Upper lobe of right lung (tissue), 1 donor: ENCODE results near the gene RAD50. TPM values are rescaled to one million over a fixed set of nuclear protein-coding genes. Genes with fewer than 3 reads are reported as not detected.

ENCODE experiments used
- ATAC-seq: fragments of 200-7000 bp; cut with Tn5 transposase; one replicate; pipeline ENCODE4 v1.9.1; 2020; ENCODE audit warnings: mild to moderate bottlenecking, moderate library complexity
- DNase-seq: peaks from one replicate; pipeline ENCODE4 v3.0.0-alpha.2; 2020
- H3K27ac ChIP-seq: fragments of 200-600 bp; one replicate; pipeline ENCODE4 v1.8.0; 2022
- H3K27me3 ChIP-seq: fragments of 200-600 bp; one replicate; pipeline ENCODE4 v1.8.0; 2022; ENCODE audit warnings: mild to moderate bottlenecking
- H3K36me3 ChIP-seq: fragments of 200-600 bp; one replicate; pipeline ENCODE4 v1.8.0; 2022
- H3K4me1 ChIP-seq: fragments of 200-600 bp; one replicate; pipeline ENCODE4 v1.8.0; 2022
- H3K4me3 ChIP-seq: fragments of 200-600 bp; one replicate; pipeline ENCODE4 v1.8.0; 2022; ENCODE audit warnings: mild to moderate bottlenecking
- H3K9me3 ChIP-seq: fragments of 200-600 bp; one replicate; pipeline ENCODE4 v1.8.0; 2022
- intact Hi-C: fragments of 100-400 bp; cut with DNase I; formaldehyde crosslinking; loops from one replicate; pipeline ENCODE4 v1.11.0; 2022
- total RNA-seq: library from RNA; stranded (reverse); fragmentation: NEBNext Ultra II Directional; extraction: Animal tissue kit (Norgen Biotek cat#: 25700); gene quantifications from one replicate; pipeline ENCODE4 v1.2.1, GENCODE V29; 2021
- TF ChIP-seq, protein P1 (sequence below): fragments of 200-600 bp; IDR thresholded peaks from one replicate; pipeline ENCODE4 v1.8.0; 2022; ENCODE audit warnings: antibody characterized with exemption
- donor health status: DM: no; HTN: yes; CAD: no; lungs with severe emphysema.

RAD50 gene
- total RNA-seq, 1 donor from 2014 or later: 32.8 TPM

DNA sequence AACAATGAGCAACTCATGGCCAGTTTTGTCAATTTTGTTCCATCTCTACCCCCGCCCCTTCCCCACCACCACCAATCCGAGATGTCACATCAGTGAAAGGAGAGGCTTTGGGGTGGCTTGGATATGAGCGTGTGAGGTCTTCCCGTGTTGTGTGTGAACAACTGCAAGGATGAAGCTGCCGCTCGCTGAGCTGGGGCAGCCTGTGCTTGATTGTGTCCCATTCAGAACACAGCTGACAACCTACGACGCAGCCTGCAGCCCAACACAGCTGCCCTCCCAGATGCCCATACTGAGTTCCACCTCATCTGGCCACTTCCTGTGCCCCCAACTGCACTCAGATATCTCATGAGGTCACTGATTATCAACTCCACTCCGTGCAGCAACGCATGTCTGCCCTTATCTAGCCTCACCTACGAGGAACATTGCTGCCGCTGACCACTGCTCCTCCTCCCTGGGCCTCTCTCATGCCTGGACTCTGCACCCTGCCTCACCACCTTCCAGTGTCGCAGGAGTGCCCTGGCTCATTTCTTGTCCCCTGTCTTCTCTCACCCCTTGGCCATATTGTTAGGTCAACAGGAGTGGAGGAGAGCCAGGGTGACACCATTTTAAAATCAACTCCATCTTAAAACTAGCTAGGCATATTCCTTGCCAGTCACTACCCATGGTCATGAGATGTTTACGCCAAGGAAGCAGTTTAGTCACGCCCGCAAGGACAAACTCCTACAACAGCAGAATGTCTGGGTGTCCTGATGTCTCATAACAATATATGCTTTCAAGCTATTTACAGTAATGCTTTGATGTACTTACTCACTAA is 109.7 kb downstream of the RAD50 start:
- no peak overlapping the region for H3K27ac ChIP-seq
- intact Hi-C loops: no loop called here
- H3K4me1 ChIP-seq: peaks cover 3% of the 10 kb centered on the region
- no peaks in the 10 kb centered on the region for H3K9me3 ChIP-seq
- no peak for ATAC-seq
- no peaks in the 10 kb centered on the region for H3K27me3 ChIP-seq
- H3K36me3 ChIP-seq: no peaks in the 10 kb centered on the region
- DNase-seq: no peak
- H3K4me3 ChIP-seq: no peak overlapping the region
- TF ChIP-seq, protein P1, sequence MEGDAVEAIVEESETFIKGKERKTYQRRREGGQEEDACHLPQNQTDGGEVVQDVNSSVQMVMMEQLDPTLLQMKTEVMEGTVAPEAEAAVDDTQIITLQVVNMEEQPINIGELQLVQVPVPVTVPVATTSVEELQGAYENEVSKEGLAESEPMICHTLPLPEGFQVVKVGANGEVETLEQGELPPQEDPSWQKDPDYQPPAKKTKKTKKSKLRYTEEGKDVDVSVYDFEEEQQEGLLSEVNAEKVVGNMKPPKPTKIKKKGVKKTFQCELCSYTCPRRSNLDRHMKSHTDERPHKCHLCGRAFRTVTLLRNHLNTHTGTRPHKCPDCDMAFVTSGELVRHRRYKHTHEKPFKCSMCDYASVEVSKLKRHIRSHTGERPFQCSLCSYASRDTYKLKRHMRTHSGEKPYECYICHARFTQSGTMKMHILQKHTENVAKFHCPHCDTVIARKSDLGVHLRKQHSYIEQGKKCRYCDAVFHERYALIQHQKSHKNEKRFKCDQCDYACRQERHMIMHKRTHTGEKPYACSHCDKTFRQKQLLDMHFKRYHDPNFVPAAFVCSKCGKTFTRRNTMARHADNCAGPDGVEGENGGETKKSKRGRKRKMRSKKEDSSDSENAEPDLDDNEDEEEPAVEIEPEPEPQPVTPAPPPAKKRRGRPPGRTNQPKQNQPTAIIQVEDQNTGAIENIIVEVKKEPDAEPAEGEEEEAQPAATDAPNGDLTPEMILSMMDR: no peak

DNA sequence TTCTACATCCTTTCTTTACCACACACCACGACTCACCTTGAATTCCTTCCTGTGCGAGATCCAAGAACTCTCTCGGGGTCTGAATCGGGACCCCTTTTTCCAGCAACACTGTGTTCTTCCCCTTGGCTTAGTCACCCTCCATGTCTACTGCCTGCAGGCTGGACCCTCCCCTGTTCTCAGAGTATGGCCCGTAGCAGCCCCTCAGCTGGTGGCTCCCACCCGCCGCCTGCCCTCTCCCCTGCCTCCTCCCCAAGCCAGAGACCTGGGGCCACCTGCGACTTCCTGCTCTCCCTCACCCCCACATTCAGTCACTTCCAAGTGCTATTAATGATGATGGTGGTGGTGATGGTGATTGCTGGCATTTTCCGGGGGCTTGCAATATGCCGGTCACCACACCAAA is 110.5 kb downstream of the RAD50 start:
- ATAC-seq (no peak), DNase-seq (no peak)
- Histone ChIP-seq H3K4me3 (no peak overlapping the region), H3K27ac (no peak overlapping the region), H3K4me1 (peaks cover 3% of the 10 kb centered on the region), H3K9me3 (no peaks in the 10 kb centered on the region), H3K27me3 (no peaks in the 10 kb centered on the region), H3K36me3 (no peaks in the 10 kb centered on the region)
- TF ChIP-seq, protein P1: no peak
- intact Hi-C loops: no loop called here

DNA sequence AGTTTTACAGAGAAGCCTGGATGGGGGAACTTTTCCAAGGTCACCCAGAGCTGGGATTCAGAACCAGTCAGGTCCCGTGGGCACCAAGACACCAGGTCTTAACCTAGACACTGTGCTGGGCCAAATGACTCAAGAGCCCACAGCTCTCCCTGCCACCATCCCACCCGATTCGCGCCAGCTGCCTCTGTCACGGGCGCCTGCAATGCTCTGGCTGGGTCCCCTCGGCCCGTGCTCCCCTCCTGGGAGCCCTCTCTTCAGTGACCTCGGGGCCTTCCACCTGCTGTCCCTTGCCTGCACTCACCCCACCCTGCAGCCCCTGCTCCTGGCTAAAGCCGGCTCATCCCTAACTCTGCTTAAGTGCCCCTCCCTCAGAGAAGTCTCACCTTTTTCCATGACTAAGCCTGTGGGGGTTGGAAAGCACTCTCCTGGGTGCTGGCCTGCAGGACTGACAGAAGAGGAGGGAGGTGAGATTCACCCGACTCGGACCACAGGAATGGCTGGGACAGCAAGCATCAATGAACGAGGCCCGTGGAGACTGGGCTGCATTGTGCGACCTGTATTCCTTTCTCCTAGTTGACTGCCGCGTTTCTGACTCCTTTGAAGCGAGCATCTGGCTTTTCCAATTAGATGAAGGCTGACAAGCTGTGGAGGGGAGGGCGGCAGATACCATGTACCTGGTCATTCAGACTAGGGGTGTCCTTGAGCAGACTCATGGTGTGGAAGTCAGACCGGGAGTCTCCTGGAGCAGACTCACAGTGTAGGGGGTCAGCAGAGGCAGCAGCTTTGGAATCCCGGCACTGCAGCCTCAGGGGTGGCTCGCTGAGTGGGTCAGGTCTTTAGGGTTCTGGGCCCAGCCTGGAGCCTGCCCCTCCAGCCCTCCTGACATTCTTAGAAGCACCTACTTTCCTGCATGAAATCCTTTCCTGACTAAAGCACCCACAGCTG is 111.3 kb downstream of the RAD50 start:
- intact Hi-C loops: no loop called here
- Histone ChIP-seq H3K4me1 (peaks cover under 1% of the 10 kb centered on the region), H3K36me3 (no peaks in the 10 kb centered on the region), H3K27ac (no peak overlapping the region), H3K9me3 (no peaks in the 10 kb centered on the region), H3K4me3 (no peak overlapping the region), H3K27me3 (no peaks in the 10 kb centered on the region)
- ATAC-seq: no peak
- TF ChIP-seq, protein P1: no peak
- DNase-seq: no peak

DNA sequence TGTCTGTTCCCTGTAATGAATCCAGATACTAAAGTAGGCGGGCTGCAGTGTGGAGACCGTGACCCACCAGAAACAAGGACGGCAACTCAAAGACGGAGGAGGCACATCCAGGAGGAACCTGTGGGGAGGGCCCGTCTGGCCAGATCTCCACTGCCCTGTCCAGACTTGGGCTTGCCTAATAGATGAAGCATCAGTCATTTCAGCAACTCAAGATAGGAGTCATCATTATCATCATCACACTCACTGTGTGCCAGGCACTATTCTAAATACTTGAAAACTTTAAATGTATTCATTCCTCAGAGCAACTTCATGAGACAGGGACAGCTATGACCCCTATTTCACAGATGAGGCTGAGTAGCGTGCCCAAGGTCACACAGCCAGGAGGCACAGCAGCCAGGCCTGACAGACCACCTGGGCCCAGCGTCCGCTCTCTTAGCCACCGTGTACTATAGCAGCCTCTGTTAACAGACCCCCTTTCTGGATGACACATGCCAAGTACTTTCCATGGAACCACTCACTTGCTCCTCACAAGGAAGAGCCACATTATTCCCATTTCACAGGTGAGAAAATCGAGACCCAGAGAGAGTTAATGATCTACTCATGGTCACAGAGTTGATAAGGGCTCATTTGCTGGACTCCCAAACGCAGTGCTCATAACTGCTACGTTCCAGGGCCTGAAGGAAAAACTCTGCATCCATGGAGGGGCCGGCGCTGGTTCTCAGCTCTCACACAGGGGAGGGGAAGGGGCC is 112.1 kb downstream of the RAD50 start:
- no peaks in the 10 kb centered on the region for H3K9me3 ChIP-seq

DNA sequence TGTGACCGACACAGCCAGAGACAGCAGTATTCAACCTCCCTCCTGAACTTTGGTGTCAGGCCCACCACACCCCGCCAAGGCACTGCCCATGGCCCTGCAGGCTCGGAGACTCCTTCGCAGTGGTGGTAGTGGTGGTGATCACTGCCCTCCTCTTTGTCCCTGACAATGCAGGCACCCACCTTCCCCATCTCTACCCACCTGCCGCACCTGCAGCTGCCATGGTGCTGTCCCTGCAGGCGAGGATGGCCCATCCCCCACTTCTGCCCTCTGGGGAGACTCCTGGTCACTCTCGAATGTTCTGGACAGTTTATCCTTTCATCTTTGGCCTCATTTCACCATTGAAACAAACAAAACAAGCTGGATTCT is 112.7 kb downstream of the RAD50 start:
- TF ChIP-seq, protein P1: no peak
- DNase-seq (no peak), ATAC-seq (no peak)
- H3K9me3 ChIP-seq: no peaks in the 10 kb centered on the region
- H3K27me3 ChIP-seq: no peaks in the 10 kb centered on the region
- no peak overlapping the region for H3K4me3 ChIP-seq
- H3K4me1 ChIP-seq: peaks cover 5% of the 10 kb centered on the region
- no peaks in the 10 kb centered on the region for H3K36me3 ChIP-seq
- H3K27ac ChIP-seq: no peak overlapping the region
- intact Hi-C loops: no loop called here

More for the DNA sequence above, 112.1 kb downstream of the RAD50 start:
- no peaks in the 10 kb centered on the region for H3K27me3 ChIP-seq
- intact Hi-C loops: no loop called here
- DNase-seq (no peak), ATAC-seq (no peak)
- H3K36me3 ChIP-seq: no peaks in the 10 kb centered on the region
- H3K4me3 ChIP-seq: no peak overlapping the region
- H3K4me1 ChIP-seq: peaks cover under 1% of the 10 kb centered on the region
- no peak overlapping the region for H3K27ac ChIP-seq
- TF ChIP-seq, protein P1: no peak
